Esophagus (tissue), 2 donors: ENCODE data around the gene SLC26A6. TPM values are rescaled to one million over a fixed set of nuclear protein-coding genes. Genes with fewer than 3 reads are reported as not detected.

ENCODE experiments used
- H3K27ac ChIP-seq, 2 donors: one replicate each; pipeline ENCODE4 v1.5.1; 2013; ENCODE audit warnings: low read depth in 2 of 2, mild to moderate bottlenecking in 2 of 2, inconsistent platforms in 1 of 2, low read length in 1 of 2, moderate library complexity in 1 of 2
- H3K27me3 ChIP-seq, 2 donors: one replicate each; pipeline ENCODE4 v1.6.1; 2013; ENCODE audit warnings: low read length in 2 of 2, control low read depth in 1 of 2, mild to moderate bottlenecking in 1 of 2; ENCODE audit not compliant: insufficient read depth in 2 of 2, control insufficient read depth in 1 of 2
- H3K36me3 ChIP-seq, 2 donors: one replicate each; pipeline ENCODE4 v1.6.1; 2013; ENCODE audit warnings: low read length in 1 of 2; ENCODE audit not compliant: control insufficient read depth in 2 of 2, insufficient read depth in 2 of 2
- H3K4me1 ChIP-seq, 2 donors: one replicate each; pipeline ENCODE4 v1.6.1; 2013; ENCODE audit warnings: low read length in 1 of 2; ENCODE audit not compliant: control insufficient read depth in 2 of 2, insufficient read depth in 2 of 2
- H3K4me3 ChIP-seq, 2 donors: one replicate each; pipeline ENCODE4 v1.5.1; 2013; ENCODE audit warnings: low read length in 2 of 2, mild to moderate bottlenecking in 2 of 2, low read depth in 1 of 2, moderate library complexity in 1 of 2
- H3K9me3 ChIP-seq, 2 donors: one replicate each; pipeline ENCODE4 v1.6.1; 2013; ENCODE audit warnings: mild to moderate bottlenecking in 2 of 2, low read depth in 1 of 2, low read length in 1 of 2, moderate library complexity in 1 of 2; ENCODE audit not compliant: control insufficient read depth in 2 of 2, insufficient read depth in 1 of 2
- WGBS, 2 donors: extraction: QIAGEN DNeasy Blood & Tissue Kit; methylation state at CpG; one replicate each; pipeline ENCODE4 v1.1.7; 2013; 5-methylcytosine and 5-hydroxymethylcytosine counted together
- polyA plus RNA-seq, 2 donors: library from polyadenylated mRNA; stranded (reverse); fragments of 200-250 nt; gene quantifications; one replicate each; pipeline ENCODE4 v1.2.3, GENCODE V29; 2013
- donor health status: healthy with polysubstance abuse.
- donor health status: Bipolar disorder and iron deficiency.

Gene SLC26A6
- polyA plus RNA-seq, 2 donors = 6.4 to 20.8 TPM

DNA sequence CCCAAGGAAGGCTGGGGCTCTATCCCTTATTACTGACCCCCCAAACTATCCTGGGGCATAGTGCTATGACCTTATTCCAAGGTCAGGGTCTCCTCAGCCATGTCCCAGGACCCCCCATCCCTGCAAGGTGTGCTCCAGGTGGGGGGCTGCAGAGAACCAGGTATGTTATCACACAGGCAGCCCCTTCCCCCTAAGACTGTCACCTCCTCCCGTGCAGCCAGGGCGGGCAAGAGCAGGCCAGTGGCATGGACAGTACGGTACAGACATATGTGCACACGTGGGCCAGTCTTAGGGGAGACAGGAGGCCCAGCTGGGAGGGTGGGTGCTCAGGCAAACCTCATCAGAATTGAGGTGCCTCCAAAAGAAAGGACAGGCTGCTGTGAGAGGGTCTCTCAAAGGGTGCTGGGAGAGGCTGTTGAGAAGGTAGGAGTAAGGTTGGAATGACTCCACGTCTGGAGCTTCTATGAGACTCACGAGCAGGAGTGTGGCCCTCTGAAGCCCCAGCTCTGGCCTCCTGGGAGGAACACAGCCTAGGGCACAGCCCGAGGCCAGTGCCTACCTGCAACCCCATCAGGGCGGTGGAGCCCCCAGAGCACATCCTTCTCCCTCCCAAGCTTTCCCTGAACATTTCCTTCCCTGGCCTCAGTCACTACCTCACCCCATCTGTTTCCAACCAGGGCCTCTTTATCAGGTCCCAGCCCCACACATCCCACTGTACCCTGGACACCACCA is 38.4 kb downstream of the SLC26A6 start:
- H3K36me3 ChIP-seq = peaks cover 17 to 36% of the 10 kb centered on the region in 2 donors
- H3K4me3 ChIP-seq = no peak overlapping the region
- WGBS, 2 donors = 71 to 72% methylated on average over 8 of the region's 8 CpGs
- peaks cover 2 to 52% of the 10 kb centered on the region in 2 donors for H3K4me1 ChIP-seq
- no peaks in the 10 kb centered on the region for H3K27me3 ChIP-seq
- H3K9me3 ChIP-seq = no peaks in the 10 kb centered on the region
- H3K27ac ChIP-seq = peak overlapping the region; percentile 12 to 92

DNA sequence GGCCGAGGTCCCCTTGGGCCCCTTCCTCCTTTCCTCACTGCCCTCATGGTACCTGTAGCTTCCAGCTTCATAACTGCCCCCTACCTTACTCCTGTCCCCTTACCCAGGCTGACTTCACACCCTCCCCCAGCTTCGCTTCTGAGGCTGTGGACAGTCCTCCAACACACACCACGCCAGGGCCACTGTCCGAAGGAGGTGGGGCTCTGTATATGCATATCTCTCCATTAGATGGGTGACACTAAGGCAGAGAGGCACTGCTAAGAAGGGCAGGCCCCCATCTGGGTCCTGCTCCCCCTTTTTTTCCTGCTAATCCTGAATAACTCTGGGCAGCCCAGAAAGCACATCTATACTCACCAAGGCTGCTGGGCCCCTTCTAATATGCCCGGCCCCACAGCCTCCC is 39.1 kb downstream of the SLC26A6 start:
- Histone ChIP-seq H3K27ac (peak overlapping the region; percentile 7 to 72), H3K36me3 (peaks cover 17 to 33% of the 10 kb centered on the region in 2 donors)

DNA sequence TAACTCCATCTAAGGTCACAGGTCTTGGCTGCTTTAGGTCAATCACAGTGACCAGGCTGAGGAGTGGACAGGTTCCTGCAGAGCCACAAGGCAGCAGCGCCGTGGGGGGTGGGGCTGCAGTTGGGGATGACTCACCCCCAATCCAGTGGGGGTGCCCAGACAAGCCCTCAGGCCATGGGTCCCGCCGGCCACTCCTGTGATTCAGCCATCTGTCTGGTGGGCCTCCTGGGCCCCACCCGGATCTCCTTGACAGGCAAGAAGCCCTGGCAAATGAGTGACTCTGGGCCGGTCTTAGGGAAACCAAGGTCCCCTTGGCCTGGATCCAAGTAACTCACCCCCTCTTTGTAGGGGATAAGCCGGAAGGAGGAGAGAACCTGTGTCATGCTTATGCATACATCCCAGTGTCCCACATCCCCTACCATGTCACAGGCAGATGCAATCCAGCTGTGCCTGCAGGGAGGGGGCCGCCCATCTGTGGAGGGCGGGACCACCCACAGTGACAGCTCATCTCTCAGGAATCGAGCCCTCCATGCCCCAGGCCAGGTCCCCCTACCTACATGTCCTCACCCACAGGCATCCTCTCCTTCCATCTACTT is 39.6 kb downstream of the SLC26A6 start:
- WGBS, 2 donors = 13 to 22% methylated on average over 10 of the region's 10 CpGs
- Histone ChIP-seq H3K9me3 (no peaks in the 10 kb centered on the region), H3K4me1 (peaks cover 2 to 49% of the 10 kb centered on the region in 2 donors), H3K36me3 (peaks cover 13 to 28% of the 10 kb centered on the region in 2 donors), H3K4me3 (no peak overlapping the region), H3K27me3 (no peaks in the 10 kb centered on the region), H3K27ac (peak overlapping the region; percentile 6 to 72)

More for the DNA sequence above, 39.1 kb downstream of the SLC26A6 start:
- H3K9me3 ChIP-seq = no peaks in the 10 kb centered on the region
- 78% methylated on average over 5 of the region's 5 CpGs for WGBS, 2 donors
- peaks cover 2 to 52% of the 10 kb centered on the region in 2 donors for H3K4me1 ChIP-seq
- H3K4me3 ChIP-seq = no peak overlapping the region
- H3K27me3 ChIP-seq = no peaks in the 10 kb centered on the region

DNA sequence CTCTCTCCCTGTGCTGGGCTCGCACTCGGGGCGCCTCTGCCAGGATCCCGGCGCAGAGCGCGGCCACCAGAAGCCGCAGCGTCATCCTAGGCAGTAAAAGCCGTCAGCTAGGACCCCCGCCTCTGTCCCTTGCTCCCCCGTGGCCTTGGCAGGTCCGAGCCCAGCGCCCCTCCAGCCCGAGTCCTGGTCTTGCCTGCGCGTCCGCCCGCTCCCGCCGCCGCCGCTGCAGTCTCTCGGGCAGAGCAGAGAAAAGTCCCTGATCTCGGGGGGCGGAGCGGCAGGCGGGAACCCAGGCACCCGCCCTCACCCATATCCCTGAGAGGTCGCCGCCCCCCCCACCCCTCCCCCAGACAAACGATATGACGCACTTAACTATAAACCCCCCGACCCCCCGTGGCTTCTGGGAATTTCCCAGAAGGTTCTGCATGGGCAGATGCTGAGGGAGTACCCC is 40.2 kb downstream of the SLC26A6 start, which contains the start of gene COL7A1:
COL7A1 (minus strand) TSS at position 255 of the 451 bp plus-strand sequence; CDS start at position 85, 170 bp downstream.
- peaks cover 2 to 45% of the 10 kb centered on the region in 2 donors for H3K4me1 ChIP-seq
- peak within 1 kb of the TSS; percentile 23 to 54 for H3K4me3 ChIP-seq
- 2 to 3% methylated on average over 15 to 35 of the region's 35 CpGs for WGBS, 2 donors
- H3K9me3 ChIP-seq = no peaks in the 10 kb centered on the region
- peak within 1 kb of the TSS; percentile 6 to 72 for H3K27ac ChIP-seq
- H3K36me3 ChIP-seq = peaks cover 12 to 28% of the 10 kb centered on the region in 2 donors
- H3K27me3 ChIP-seq = no peaks in the 10 kb centered on the region

DNA sequence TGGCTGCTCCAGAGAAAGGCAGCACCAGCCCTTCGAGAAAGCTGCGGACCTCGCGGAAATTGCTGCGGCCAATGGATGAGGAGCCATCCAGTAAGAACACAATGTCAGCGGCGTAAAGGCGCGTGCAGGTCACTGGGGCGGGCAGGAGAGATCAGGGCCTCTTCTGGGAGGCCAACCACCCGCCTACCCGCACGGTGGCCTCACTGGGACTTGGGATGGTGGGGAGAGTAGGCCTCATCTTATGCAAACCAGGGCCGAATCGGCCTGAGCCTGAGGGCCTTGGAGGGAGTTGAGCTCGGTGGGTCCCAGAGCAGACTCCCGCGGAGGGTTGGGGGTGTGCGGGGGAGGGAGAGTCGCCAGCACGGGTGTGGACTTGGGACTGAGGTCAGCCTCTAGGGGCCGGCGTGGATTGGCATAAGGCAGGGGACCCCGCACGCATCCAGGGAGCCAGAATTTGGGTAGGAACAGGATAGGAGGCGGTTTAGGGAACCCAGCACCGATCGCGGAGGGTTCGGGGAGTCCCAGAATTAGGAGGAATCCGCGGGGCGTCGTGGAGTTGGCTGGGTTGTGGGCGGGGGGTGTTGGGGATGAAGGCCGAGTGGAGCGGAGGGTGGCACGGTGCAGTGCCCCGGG is 40.7 kb downstream of the SLC26A6 start:
- H3K27me3 ChIP-seq = no peaks in the 10 kb centered on the region
- WGBS, 2 donors = 16 to 23% methylated on average over 34 to 39 of the region's 39 CpGs
- peak overlapping the region; percentile 23 to 54 for H3K4me3 ChIP-seq
- H3K27ac ChIP-seq = peak overlapping the region; percentile 6 to 31
- peaks cover 2 to 39% of the 10 kb centered on the region in 2 donors for H3K4me1 ChIP-seq
- H3K36me3 ChIP-seq = peaks cover 6 to 25% of the 10 kb centered on the region in 2 donors
- H3K9me3 ChIP-seq = no peaks in the 10 kb centered on the region

DNA sequence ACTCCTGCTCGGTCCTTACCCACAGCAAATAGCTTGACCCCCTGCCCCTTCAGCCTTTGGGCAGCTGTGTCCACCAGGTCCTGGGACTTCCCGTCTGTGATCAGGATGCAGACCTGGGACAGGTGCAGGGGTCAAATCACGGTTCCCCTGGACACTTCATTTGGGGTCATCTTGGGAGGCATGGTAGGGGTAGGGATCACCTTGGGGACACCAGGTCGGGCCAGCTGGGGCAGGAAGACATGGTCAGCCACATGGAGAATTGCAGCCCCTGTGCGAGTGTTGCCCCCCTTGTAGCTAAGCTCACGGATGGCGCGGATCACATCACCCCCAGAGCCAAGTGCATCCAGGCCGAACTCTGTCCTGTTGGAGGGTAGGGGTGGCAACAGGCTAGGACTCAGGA is 41.9 kb downstream of the SLC26A6 start:
- Histone ChIP-seq H3K27me3 (no peaks in the 10 kb centered on the region), H3K4me1 (peaks cover 0 to 36% of the 10 kb centered on the region in 2 donors), H3K27ac (no peak overlapping the region), H3K9me3 (no peaks in the 10 kb centered on the region), H3K4me3 (no peak overlapping the region), H3K36me3 (peaks cover 0 to 29% of the 10 kb centered on the region in 2 donors)
- 75 to 87% methylated on average over 9 of the region's 9 CpGs for WGBS, 2 donors

DNA sequence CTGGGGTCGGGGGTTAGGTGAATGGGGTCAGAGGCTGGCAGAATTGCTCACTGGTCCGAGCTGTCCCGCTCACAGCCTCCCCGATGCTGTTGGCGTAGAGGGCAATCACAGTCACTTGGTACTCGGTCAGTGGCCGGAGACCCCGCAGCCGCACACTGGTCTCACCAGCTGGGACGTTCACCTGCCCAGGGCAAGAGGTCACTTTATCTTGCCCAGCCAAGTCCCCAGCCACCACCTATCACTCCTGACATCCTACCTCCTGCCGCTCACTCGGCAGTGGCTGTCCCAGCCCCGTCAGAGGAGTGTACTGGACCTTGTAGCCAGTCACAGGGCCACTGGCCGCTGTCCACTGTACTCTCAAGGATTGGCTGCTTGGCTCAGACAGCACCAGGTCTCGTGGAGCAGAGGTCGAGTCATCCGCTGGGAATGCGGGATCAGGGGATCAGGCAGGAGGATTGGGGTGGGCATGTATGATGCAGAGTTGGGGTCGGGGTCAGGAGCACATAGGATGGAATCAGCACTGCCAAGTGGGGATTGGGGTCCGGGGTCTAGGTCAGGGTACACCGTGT is 42.7 kb downstream of the SLC26A6 start:
- Histone ChIP-seq H3K9me3 (no peaks in the 10 kb centered on the region), H3K36me3 (peaks cover 0 to 32% of the 10 kb centered on the region in 2 donors), H3K4me3 (no peak overlapping the region), H3K27me3 (no peaks in the 10 kb centered on the region), H3K27ac (no peak overlapping the region), H3K4me1 (peaks cover 0 to 30% of the 10 kb centered on the region in 2 donors)
- WGBS, 2 donors = 83 to 85% methylated on average over 21 of the region's 21 CpGs

DNA sequence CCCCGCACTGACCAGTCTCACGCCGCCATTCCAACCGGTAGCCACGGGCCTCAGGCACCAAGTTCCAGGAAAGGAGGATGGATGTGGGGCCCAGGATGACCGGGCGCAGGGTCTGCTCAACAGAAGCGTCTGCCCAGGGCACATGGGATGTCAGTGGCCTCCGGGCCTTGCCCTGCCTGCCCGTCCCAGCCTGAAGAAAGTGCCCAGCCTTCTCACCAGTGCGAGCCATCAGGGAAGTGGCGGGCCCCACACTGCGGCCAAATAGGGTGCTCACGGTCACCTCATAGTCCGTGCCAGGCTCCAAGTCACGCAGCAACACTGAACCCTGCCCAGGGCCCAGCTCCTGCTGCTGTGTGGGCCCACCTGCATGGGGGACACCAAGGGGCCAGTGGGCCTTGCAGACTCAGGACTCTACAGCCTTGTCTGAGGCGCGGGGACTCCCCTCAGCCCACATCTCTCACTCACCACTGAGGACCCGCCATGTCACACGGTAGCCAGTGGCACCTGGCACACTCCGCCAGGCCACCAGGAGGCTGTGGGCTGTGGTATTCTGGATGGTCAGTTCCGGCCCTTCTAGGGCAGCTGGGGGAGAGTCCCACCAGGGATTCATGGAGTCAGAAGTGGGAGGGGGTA is 43.3 kb downstream of the SLC26A6 start:
- Histone ChIP-seq H3K9me3 (no peaks in the 10 kb centered on the region), H3K36me3 (peaks cover 0 to 32% of the 10 kb centered on the region in 2 donors), H3K27ac (no peak overlapping the region), H3K4me1 (peaks cover 0 to 24% of the 10 kb centered on the region in 2 donors), H3K27me3 (no peaks in the 10 kb centered on the region), H3K4me3 (no peak overlapping the region)
- WGBS, 2 donors = 87 to 91% methylated on average over 22 of the region's 22 CpGs

DNA sequence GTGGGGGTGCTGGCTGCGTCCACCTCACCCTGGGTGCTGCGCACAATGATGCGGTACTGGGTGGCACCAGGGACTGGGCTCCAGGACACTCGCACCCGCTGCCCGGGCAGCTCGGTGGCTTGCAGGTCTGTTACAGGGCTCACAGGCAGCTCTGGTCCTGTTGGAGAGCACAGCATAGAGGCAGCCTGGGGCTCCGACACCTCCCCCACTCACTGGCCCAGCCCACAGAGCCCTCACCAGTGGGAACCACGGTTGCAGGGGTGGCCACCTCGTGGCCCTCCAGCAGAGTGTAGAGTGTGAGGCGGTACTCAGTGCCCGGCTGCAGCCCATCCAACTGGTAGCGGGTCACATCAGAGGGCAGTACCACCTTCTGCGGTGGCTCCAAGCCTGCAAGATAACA is 43.8 kb downstream of the SLC26A6 start:
- Histone ChIP-seq H3K4me3 (no peak overlapping the region), H3K27ac (no peak overlapping the region), H3K27me3 (no peaks in the 10 kb centered on the region), H3K9me3 (no peaks in the 10 kb centered on the region), H3K4me1 (peaks cover 0 to 18% of the 10 kb centered on the region in 2 donors), H3K36me3 (peaks cover 0 to 33% of the 10 kb centered on the region in 2 donors)
- WGBS, 2 donors = 85 to 87% methylated on average over 14 of the region's 14 CpGs
